H1 (cell line): Measurements from ENCODE around the gene NEGR1.

Experiments
- BCL11A ChIP-seq, 2 experiments: IDR thresholded peaks; one replicate each; pipeline ENCODE4 v1.6.1; 2011; ENCODE audit warnings: low read depth in 2 of 2, low read length in 2 of 2, mild to moderate bottlenecking in 2 of 2
- BRCA1 ChIP-seq: IDR thresholded peaks from 2 replicates; pipeline ENCODE4 v1.6.1; 2012; ENCODE audit warnings: low read depth, low read length, improper control_type of control experiment
- CEBPB ChIP-seq: IDR thresholded peaks from 2 replicates; pipeline ENCODE4 v1.6.1; 2012; ENCODE audit warnings: low read depth, low read length
- EZH2 ChIP-seq: fragments of 200-600 bp; sonication (generic); IDR thresholded peaks from 2 replicates; pipeline ENCODE4 v1.7.1; 2012; ENCODE audit warnings: low read depth, mild to moderate bottlenecking, moderate library complexity, low read length, inconsistent platforms; ENCODE audit not compliant: severe bottlenecking
- FOSL1 ChIP-seq: IDR thresholded peaks from 2 replicates; pipeline ENCODE4 v1.6.1; 2011; ENCODE audit warnings: mild to moderate bottlenecking, low read depth, low read length, moderate library complexity; ENCODE audit not compliant: insufficient read depth
- GABPA ChIP-seq: IDR thresholded peaks from 2 replicates; pipeline ENCODE4 v1.6.1; 2011; ENCODE audit warnings: mild to moderate bottlenecking, low read length, moderate library complexity, borderline replicate concordance; ENCODE audit not compliant: insufficient read depth
- POLR2A ChIP-seq, 2 experiments: IDR thresholded peaks; 1 replicate in 1 of 2; 2 replicates in 1 of 2; pipeline ENCODE4 v1.6.1; 2011; ENCODE audit warnings: low read depth in 2 of 2, low read length in 2 of 2, mild to moderate bottlenecking in 2 of 2; ENCODE audit errors: control extremely low read depth in 1 of 2
- SRF ChIP-seq: IDR thresholded peaks from 2 replicates; pipeline ENCODE4 v1.6.1; 2011; ENCODE audit warnings: mild to moderate bottlenecking, low read depth, low read length, moderate library complexity
- TAF1 ChIP-seq: IDR thresholded peaks from 2 replicates; pipeline ENCODE4 v1.6.1; 2011; ENCODE audit warnings: mild to moderate bottlenecking, low read depth, low read length
- TF ChIP-seq, protein P1 (sequence below), 3 experiments: IDR thresholded peaks; 1 replicate in 2 of 3; 2 replicates in 1 of 3; pipeline versions ENCODE4 v1.5.1 to v1.6.1; 2011; ENCODE audit warnings: low read length in 3 of 3, mild to moderate bottlenecking in 3 of 3, inconsistent platforms in 2 of 3, low read depth in 1 of 3, moderate library complexity in 1 of 3; ENCODE audit not compliant: insufficient read depth in 1 of 3; ENCODE audit errors: control extremely low read depth in 1 of 3

DNA sequence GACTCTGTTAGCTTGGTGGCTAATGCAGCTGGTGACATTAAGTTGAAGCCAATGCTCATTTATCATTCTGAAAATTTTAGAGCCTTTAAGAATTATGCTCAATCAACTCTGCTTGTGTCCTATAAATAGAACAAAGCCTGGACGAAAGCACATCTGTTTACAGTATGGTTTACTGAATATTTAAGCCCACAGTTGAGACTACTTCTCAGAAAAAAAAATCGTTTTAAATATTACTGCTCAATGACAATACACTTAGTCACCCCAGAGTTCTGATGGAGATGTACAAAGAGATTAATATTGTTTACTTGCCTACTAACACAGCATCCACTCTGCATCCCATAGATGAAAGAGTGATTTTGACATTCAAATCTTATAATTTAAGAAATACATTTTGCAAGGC is 79.6 kb downstream of the NEGR1 start:
- TF ChIP-seq TAF1, result no peak
- TF ChIP-seq BRCA1, result no peak
- TF ChIP-seq FOSL1, result no peak
- TF ChIP-seq EZH2, result no peak
- no peak for TF ChIP-seq POLR2A (IDR thresholded peaks at IDR 0.05; ENCODE audit: control extremely low read depth in 1 of 2, low read depth in 2 of 2, low read length in 2 of 2)
- TF ChIP-seq CEBPB, result no peak
- TF ChIP-seq SRF, result no peak
- TF ChIP-seq, protein P1, sequence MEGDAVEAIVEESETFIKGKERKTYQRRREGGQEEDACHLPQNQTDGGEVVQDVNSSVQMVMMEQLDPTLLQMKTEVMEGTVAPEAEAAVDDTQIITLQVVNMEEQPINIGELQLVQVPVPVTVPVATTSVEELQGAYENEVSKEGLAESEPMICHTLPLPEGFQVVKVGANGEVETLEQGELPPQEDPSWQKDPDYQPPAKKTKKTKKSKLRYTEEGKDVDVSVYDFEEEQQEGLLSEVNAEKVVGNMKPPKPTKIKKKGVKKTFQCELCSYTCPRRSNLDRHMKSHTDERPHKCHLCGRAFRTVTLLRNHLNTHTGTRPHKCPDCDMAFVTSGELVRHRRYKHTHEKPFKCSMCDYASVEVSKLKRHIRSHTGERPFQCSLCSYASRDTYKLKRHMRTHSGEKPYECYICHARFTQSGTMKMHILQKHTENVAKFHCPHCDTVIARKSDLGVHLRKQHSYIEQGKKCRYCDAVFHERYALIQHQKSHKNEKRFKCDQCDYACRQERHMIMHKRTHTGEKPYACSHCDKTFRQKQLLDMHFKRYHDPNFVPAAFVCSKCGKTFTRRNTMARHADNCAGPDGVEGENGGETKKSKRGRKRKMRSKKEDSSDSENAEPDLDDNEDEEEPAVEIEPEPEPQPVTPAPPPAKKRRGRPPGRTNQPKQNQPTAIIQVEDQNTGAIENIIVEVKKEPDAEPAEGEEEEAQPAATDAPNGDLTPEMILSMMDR (IDR thresholded peaks at IDR 0.05; ENCODE audit: control extremely low read depth in 1 of 3, insufficient read depth in 1 of 3, low read depth in 1 of 3, low read length in 3 of 3), result no peak
- no peak for TF ChIP-seq BCL11A (IDR thresholded peaks at IDR 0.05; ENCODE audit: low read depth in 2 of 2, low read length in 2 of 2)
- TF ChIP-seq GABPA, result no peak
